HepG2 (cell line): ENCODE data around the gene MRPS35. TPM values are rescaled to one million over a fixed set of nuclear protein-coding genes. Genes with fewer than 3 reads are reported as not detected.

Source experiments
- ARID4A ChIP-seq: sonication (generic); formaldehyde crosslinking; IDR thresholded peaks from 2 replicates; pipeline ENCODE4 v1.5.0; 2020; ENCODE audit warnings: mild to moderate bottlenecking, missing genetic modification reagents, borderline replicate concordance
- E2F5 ChIP-seq: sonication (generic); formaldehyde crosslinking; conservative IDR thresholded peaks from 2 replicates; pipeline ENCODE4 v1.4.0; 2020; ENCODE audit warnings: missing genetic modification reagents
- KLF11 ChIP-seq: IDR thresholded peaks from 2 replicates; pipeline ENCODE4 v1.6.1; 2016; ENCODE audit warnings: missing compliant biosample characterization
- MXD4 ChIP-seq: IDR thresholded peaks from 2 replicates; pipeline ENCODE4 v1.6.1; 2016; ENCODE audit warnings: mild to moderate bottlenecking, missing biosample characterization, missing genetic modification reagents
- RORA ChIP-seq: sonication (generic); formaldehyde crosslinking; IDR thresholded peaks from 2 replicates; pipeline ENCODE4 v1.5.0; 2020; ENCODE audit warnings: mild to moderate bottlenecking, missing genetic modification reagents, moderate library complexity
- TFDP2 ChIP-seq: sonication (generic); formaldehyde crosslinking; IDR thresholded peaks from 2 replicates; pipeline ENCODE4 v1.4.0; 2020; ENCODE audit warnings: missing genetic modification reagents
- ZNF143 ChIP-seq: sonication (generic); formaldehyde crosslinking; IDR thresholded peaks from 2 replicates; pipeline ENCODE4 v1.4.0; 2020; ENCODE audit warnings: missing genetic modification reagents
- ZNF337 ChIP-seq: sonication (generic); formaldehyde crosslinking; IDR thresholded peaks from 2 replicates; pipeline ENCODE4 v1.5.1; 2020; ENCODE audit warnings: missing genetic modification reagents, low read depth, mild to moderate bottlenecking, borderline replicate concordance
- ZNF33B ChIP-seq: sonication (generic); formaldehyde crosslinking; IDR thresholded peaks from 2 replicates; pipeline ENCODE4 v1.5.1; 2020; ENCODE audit warnings: mild to moderate bottlenecking, missing genetic modification reagents
- ZNF460 ChIP-seq: sonication (generic); formaldehyde crosslinking; IDR thresholded peaks from 2 replicates; pipeline ENCODE4 v1.5.1; 2020; ENCODE audit warnings: missing genetic modification reagents, mild to moderate bottlenecking, borderline replicate concordance
- ZNF597 ChIP-seq: sonication (generic); formaldehyde crosslinking; IDR thresholded peaks from 2 replicates; pipeline ENCODE4 v1.5.0; 2020; ENCODE audit warnings: missing genetic modification reagents
- ZNF639 ChIP-seq: conservative IDR thresholded peaks from 2 replicates; pipeline ENCODE4 v1.6.1; 2018; ENCODE audit warnings: missing genetic modification reagents
- ZNF646 ChIP-seq: sonication (generic); formaldehyde crosslinking; IDR thresholded peaks from 2 replicates; pipeline ENCODE4 v1.9.0; 2021; ENCODE audit warnings: mild to moderate bottlenecking, missing genetic modification reagents
- polyA plus RNA-seq, 8 experiments: library from polyadenylated mRNA; depleted of rRNA in 3 of 8; stranded (reverse) in 7 of 8; unstranded in 1 of 8; fragments of >200 nt; fragmentation: Illumina TruSeq in 4 of 8; extraction: Trizol in 4 of 8; gene quantifications; 2 replicates each; pipeline versions ENCODE4 v1.2.1 to v1.2.3, GENCODE V29; 2011 to 2016; ENCODE audit warnings: low read depth in 4 of 8, missing spikeins in 1 of 8, mixed read lengths in 1 of 8; ENCODE audit not compliant: insufficient read depth in 1 of 8
- total RNA-seq, 5 experiments: library from RNA; depleted of rRNA; stranded (reverse); fragments of >200 nt; fragmentation: Illumina TruSeq; extraction: Trizol; gene quantifications; 2 replicates each; pipeline ENCODE4 v1.2.3, GENCODE V29; 2016; ENCODE audit warnings: low read depth in 1 of 5

Gene MRPS35
- total and polyA plus RNA-seq, 2 of the 13 experiments (the other 11 are each of a cell fraction or from before 2014, with no cell fraction given) = 63.4 to 104 TPM

- TF ChIP-seq ARID4A (CRISPR knock-in tag) (peak; percentile 67), ZNF639 (CRISPR knock-in tag) (peak; percentile 60; the same call in 1 of the 2 replicates), ZNF143 (CRISPR knock-in tag) (no peak), TFDP2 (peak; percentile 43), ZNF460 (CRISPR knock-in tag) (no peak), ZNF597 (CRISPR knock-in tag) (no peak), ZNF337 (CRISPR knock-in tag) (no peak), RORA (CRISPR knock-in tag) (no peak), ZNF646 (CRISPR knock-in tag) (no peak), ZNF33B (no peak), MXD4 (CRISPR knock-in tag) (0 out of 2 replicates have a peak, but pooled peaks have one; percentile 58), KLF11 (CRISPR knock-in tag) (no peak), E2F5 (0 out of 2 replicates have a peak, but pooled peaks have one; percentile 29)
These were observed 69.4 kb downstream of the MRPS35 start, which contains the start of the genes KLHL42 and MANSC4 (continued) for GRCh38 chr12:27779920-27780611.
